Activated CD4-positive, alpha-beta T cell treated with anti-CD3 and anti-CD28 coated beads for 36 hours (primary cell): Measurements from ENCODE around the gene ZNF778. TPM values are rescaled to one million over a fixed set of nuclear protein-coding genes. Genes with fewer than 3 reads are reported as not detected.
"Not testable (repeated sequence)": the region's sequence is repeated elsewhere in the genome, so short reads cannot be mapped to it uniquely, and the experiment has no call there.

Experiments
- ATAC-seq: fragments of 200-7000 bp; cut with Tn5 transposase; one replicate; pipeline ENCODE4 v1.10.0; 2021; ENCODE audit warnings: mild to moderate bottlenecking, moderate library complexity
- CTCF ChIA-PET: fragments of 350-600 bp; sonication (Branson Sonifier 250); formaldehyde crosslinking; loops from one replicate; lab custom pipeline; 2021; ENCODE audit warnings: antibody characterized with exemption; lab: Charles Lee
- POLR2A ChIA-PET: fragments of 350-600 bp; sonication (Branson Sonifier 250); formaldehyde crosslinking; loops from one replicate; lab custom pipeline; 2021; ENCODE audit warnings: antibody characterized with exemption, inconsistent platforms; lab: Charles Lee
- DNase-seq: peaks from one replicate; pipeline ENCODE4 v3.0.0-alpha.2; 2020
- H3K27ac Mint-ChIP-seq: one replicate; pipeline ENCODE4 v1.8.0; 2021; ENCODE audit warnings: mixed read lengths
- H3K27me3 Mint-ChIP-seq: one replicate; pipeline ENCODE4 v1.8.0; 2021; ENCODE audit warnings: mixed read lengths
- H3K36me3 Mint-ChIP-seq: one replicate; pipeline ENCODE4 v1.8.0; 2021; ENCODE audit warnings: low read depth, mixed read lengths
- H3K4me1 Mint-ChIP-seq: one replicate; pipeline ENCODE4 v1.8.0; 2021; ENCODE audit warnings: mixed read lengths
- H3K4me3 Mint-ChIP-seq: one replicate; pipeline ENCODE4 v1.8.0; 2021; ENCODE audit warnings: mild to moderate bottlenecking, moderate library complexity, mixed read lengths
- H3K9me3 Mint-ChIP-seq: one replicate; pipeline ENCODE4 v1.8.0; 2021; ENCODE audit warnings: low read depth, mixed read lengths
- intact Hi-C, 2 experiments: fragments of 100-400 bp; cut with DNase I in 1 of 2; cut with micrococcal nuclease in 1 of 2; formaldehyde crosslinking; loops; one replicate each; pipeline versions ENCODE4 v1.14.2 to v1.15.1; 2022 to 2024; cut with DNase I, micrococcal nuclease
- total RNA-seq, 2 experiments: library from RNA; stranded (reverse); gene quantifications; one replicate each; pipeline ENCODE4 v1.2.3, GENCODE V29; 2021

Gene ZNF778
- total RNA-seq, 2 experiments from 2014 or later = 4.7 to 5.0 TPM

GRCh38 chr16:89230255-89230654, 12.8 kb downstream of the ZNF778 start:
- Mint-ChIP-seq H3K27me3 (no peaks in the 10 kb centered on the region), H3K4me3 (no peak overlapping the region), H3K9me3 (peaks cover 24% of the 10 kb centered on the region), H3K36me3 (peaks cover 70% of the 10 kb centered on the region), H3K4me1 (peaks cover 3% of the 10 kb centered on the region), H3K27ac (no peak overlapping the region)
- no peak for DNase-seq
- ChIA-PET CTCF (no interaction called here), POLR2A (no interaction called here)
- intact Hi-C loops = no loop called here
- no peak for ATAC-seq

GRCh38 chr16:89232107-89232506, 14.6 kb downstream of the ZNF778 start:
- POLR2A ChIA-PET = no interaction called here
- intact Hi-C loops = no loop called here
- Mint-ChIP-seq H3K27ac (no peak overlapping the region), H3K4me1 (peaks cover 3% of the 10 kb centered on the region), H3K9me3 (peaks cover 17% of the 10 kb centered on the region), H3K27me3 (no peaks in the 10 kb centered on the region), H3K36me3 (peaks cover 54% of the 10 kb centered on the region), H3K4me3 (no peak overlapping the region)
- CTCF ChIA-PET = no interaction called here
- DNase-seq (no peak), ATAC-seq (no peak)

GRCh38 chr16:89233678-89234490, 16.4 kb downstream of the ZNF778 start:
- Mint-ChIP-seq H3K4me1 (peaks cover 3% of the 10 kb centered on the region), H3K36me3 (peaks cover 37% of the 10 kb centered on the region), H3K27me3 (no peaks in the 10 kb centered on the region), H3K4me3 (no peak overlapping the region), H3K27ac (no peak overlapping the region), H3K9me3 (peaks cover 3% of the 10 kb centered on the region)
- intact Hi-C loops = no loop called here
- DNase-seq = no peak
- ChIA-PET CTCF (no interaction called here), POLR2A (no interaction called here)
- no peak for ATAC-seq

- peaks cover 5% of the 10 kb centered on the region for H3K4me1 Mint-ChIP-seq
- H3K27ac Mint-ChIP-seq = no peak overlapping the region
- ChIA-PET CTCF (interaction anchor here (0.7 kb wide), 1 partner anchor 52 kb away, joined by 3 read pairs; no protein-coding TSS in a partner anchor), POLR2A (no interaction called here)
- H3K27me3 Mint-ChIP-seq = no peaks in the 10 kb centered on the region
- no peak overlapping the region for H3K4me3 Mint-ChIP-seq
- H3K9me3 Mint-ChIP-seq = no peaks in the 10 kb centered on the region
- H3K36me3 Mint-ChIP-seq = peaks cover 18% of the 10 kb centered on the region
- ATAC-seq = no peak
- no peak for DNase-seq
- intact Hi-C loops = no loop called here
Observed at GRCh38 chr16:89237733-89238132, 20.2 kb downstream of the ZNF778 start.

- peaks cover 2% of the 10 kb centered on the region for H3K36me3 Mint-ChIP-seq
- ChIA-PET CTCF (interaction anchor here (0.9 to 2.2 kb wide), 4 partner anchors 24 to 459 kb away, joined by 3 to 9 read pairs (median 4); partner anchors contain the start of gene ZNF778), POLR2A (no interaction called here)
- peaks cover 14% of the 10 kb centered on the region for H3K4me1 Mint-ChIP-seq
- DNase-seq (peak; percentile 83), ATAC-seq (peak; percentile 83)
- peak overlapping the region; percentile 87 for H3K4me3 Mint-ChIP-seq
- H3K9me3 Mint-ChIP-seq = no peaks in the 10 kb centered on the region
- intact Hi-C loops = loop anchor here (1.0 to 10.0 kb wide), 15 partner anchors 24 to 1287 kb away; partner anchors contain the start of genes ANKRD11 (in 2 of the 2), RPL13 (in 2 of the 2), SPG7 (in 2 of the 2) and ZNF778 (in 2 of the 2)
- peak overlapping the region; percentile 100 for H3K27ac Mint-ChIP-seq
- no peaks in the 10 kb centered on the region for H3K27me3 Mint-ChIP-seq
Observed at GRCh38 chr16:89241187-89242007, 23.9 kb downstream of the ZNF778 start.

GRCh38 chr16:89242795-89243200, 25.3 kb downstream of the ZNF778 start:
- H3K27me3 Mint-ChIP-seq = no peaks in the 10 kb centered on the region
- no peak for ATAC-seq
- intact Hi-C loops = loop anchor here (5.0 to 10.0 kb wide), 3 partner anchors 40 to 1288 kb away; partner anchors contain the start of genes ANKRD11 (in 1 of the 2), BANP (in 1 of the 2) and SLC22A31 (in 1 of the 2)
- H3K4me1 Mint-ChIP-seq = peaks cover 18% of the 10 kb centered on the region
- no peak for DNase-seq
- ChIA-PET CTCF (interaction anchor here (2.2 kb wide), 1 partner anchor 25 kb away, joined by 9 read pairs; the partner anchor contains the start of gene ZNF778), POLR2A (no interaction called here)
- peak overlapping the region; percentile 33 for H3K4me3 Mint-ChIP-seq
- no peaks in the 10 kb centered on the region for H3K9me3 Mint-ChIP-seq
- peak overlapping the region; percentile 21 for H3K27ac Mint-ChIP-seq
- H3K36me3 Mint-ChIP-seq = peaks cover 2% of the 10 kb centered on the region

- no peaks in the 10 kb centered on the region for H3K9me3 Mint-ChIP-seq
- H3K4me3 Mint-ChIP-seq = peak overlapping the region; percentile 33
- DNase-seq (no peak), ATAC-seq (no peak)
- no peak overlapping the region for H3K27ac Mint-ChIP-seq
- H3K27me3 Mint-ChIP-seq = no peaks in the 10 kb centered on the region
- CTCF ChIA-PET = interaction anchor here (0.6 to 2.2 kb wide), 2 partner anchors 26 to 233 kb away, joined by 3 to 9 read pairs; partner anchors contain the start of gene ZNF778
- intact Hi-C loops = loop anchor here (5.0 to 10.0 kb wide), 3 partner anchors 41 to 1289 kb away; partner anchors contain the start of genes ANKRD11 (in 1 of the 2), BANP (in 1 of the 2) and SLC22A31 (in 1 of the 2)
- H3K4me1 Mint-ChIP-seq = peaks cover 18% of the 10 kb centered on the region
- POLR2A ChIA-PET = interaction anchor here (0.6 kb wide), 1 partner anchor 287 kb away, joined by 5 read pairs; no protein-coding TSS in a partner anchor
- peaks cover 2% of the 10 kb centered on the region for H3K36me3 Mint-ChIP-seq
Observed at GRCh38 chr16:89243664-89244063, 26.2 kb downstream of the ZNF778 start.

GRCh38 chr16:89244264-89244663, 26.8 kb downstream of the ZNF778 start:
- DNase-seq, H3K9me3 Mint-ChIP-seq, CTCF ChIA-PET, ATAC-seq, H3K4me3 Mint-ChIP-seq, H3K36me3 Mint-ChIP-seq, H3K27ac Mint-ChIP-seq, H3K27me3 Mint-ChIP-seq: not testable (repeated sequence)
- intact Hi-C loops = loop anchor here (5.0 to 10.0 kb wide), 3 partner anchors 42 to 1289 kb away; partner anchors contain the start of genes ANKRD11 (in 1 of the 2), BANP (in 1 of the 2) and SLC22A31 (in 1 of the 2)
- POLR2A ChIA-PET = interaction anchor here (0.6 kb wide), 1 partner anchor 287 kb away, joined by 5 read pairs; no protein-coding TSS in a partner anchor
- peaks cover 18% of the 10 kb centered on the region for H3K4me1 Mint-ChIP-seq

- CTCF ChIA-PET = no interaction called here
- no peak for DNase-seq
- no peaks in the 10 kb centered on the region for H3K27me3 Mint-ChIP-seq
- intact Hi-C loops = loop anchor here (5.0 to 10.0 kb wide), 4 partner anchors 42 to 1290 kb away; partner anchors contain the start of genes ANKRD11 (in 1 of the 2), BANP (in 1 of the 2), CPNE7 (in 1 of the 2) and SLC22A31 (in 1 of the 2)
- POLR2A ChIA-PET = no interaction called here
- no peak for ATAC-seq
- H3K9me3 Mint-ChIP-seq = no peaks in the 10 kb centered on the region
- H3K4me3 Mint-ChIP-seq = no peak overlapping the region
- H3K27ac Mint-ChIP-seq = no peak overlapping the region
- peaks cover 2% of the 10 kb centered on the region for H3K36me3 Mint-ChIP-seq
- peaks cover 17% of the 10 kb centered on the region for H3K4me1 Mint-ChIP-seq
Observed at GRCh38 chr16:89244754-89245153, 27.3 kb downstream of the ZNF778 start.

- peaks cover 15% of the 10 kb centered on the region for H3K4me1 Mint-ChIP-seq
- peaks cover 10% of the 10 kb centered on the region for H3K36me3 Mint-ChIP-seq
- peaks cover 8% of the 10 kb centered on the region for H3K9me3 Mint-ChIP-seq
- POLR2A ChIA-PET = no interaction called here
- no peaks in the 10 kb centered on the region for H3K27me3 Mint-ChIP-seq
- peak overlapping the region; percentile 71 for H3K4me3 Mint-ChIP-seq
- no peak for DNase-seq
- intact Hi-C loops = loop anchor here in 1 of 2 experiments (2.0 to 10.0 kb wide), 4 partner anchors 331 to 1292 kb away; partner anchors contain the start of genes BANP, CPNE7, SPATA2L and ZFPM1
- ATAC-seq = no peak
- no peak overlapping the region for H3K27ac Mint-ChIP-seq
- CTCF ChIA-PET = interaction anchor here (0.5 to 1.2 kb wide), 2 partner anchors 38 to 310 kb away, joined by 3 to 4 read pairs; no protein-coding TSS in a partner anchor
Observed at GRCh38 chr16:89246383-89246902, 28.9 kb downstream of the ZNF778 start.
